Retinal pigment epithelial cell (primary cell): ENCODE measurements around the gene LILRB2.
"Not testable (repeated sequence)": the region's sequence is repeated elsewhere in the genome, so short reads cannot be mapped to it uniquely, and the experiment has no call there.

Experiments used
- DNase-seq: peaks from one replicate; pipeline ENCODE4 v3.0.0-alpha.2; 2010; ENCODE audit warnings: low read depth
- H3K4me3 ChIP-seq: 2 replicates; pipeline ENCODE4 v1.5.1; 2011; ENCODE audit warnings: mild to moderate bottlenecking, low read length, control low read depth, moderate library complexity
- CTCF ChIP-seq: conservative IDR thresholded peaks from 2 replicates; pipeline ENCODE4 v1.5.1; 2011; ENCODE audit warnings: low read depth, low read length, control low read depth, inconsistent platforms

LILRB2 gene

GRCh38 chr19:54287456-54287855, 6.5 kb upstream of the LILRB2 start:
- H3K4me3 ChIP-seq: no peak overlapping the region
- no peak for TF ChIP-seq CTCF
- DNase-seq: no peak

GRCh38 chr19:54286283-54286682, 5.4 kb upstream of the LILRB2 start:
- H3K4me3 ChIP-seq, DNase-seq: not testable (repeated sequence)

GRCh38 chr19:54285427-54286056, 4.6 kb upstream of the LILRB2 start:
- DNase-seq, H3K4me3 ChIP-seq: not testable (repeated sequence)

- no peak for DNase-seq
- no peak overlapping the region for H3K4me3 ChIP-seq
- no peak for TF ChIP-seq CTCF
Measured at GRCh38 chr19:54282686-54283470, 2.0 kb upstream of the LILRB2 start.

- not testable (repeated sequence) for DNase-seq, H3K4me3 ChIP-seq
Measured at GRCh38 chr19:54281729-54282075, 792 bp upstream of the LILRB2 start.

- H3K4me3 ChIP-seq, DNase-seq: not testable (repeated sequence)
Measured at GRCh38 chr19:54280441-54280840, 469 bp downstream of the LILRB2 start.

- not testable (repeated sequence) for H3K4me3 ChIP-seq, DNase-seq
Measured at GRCh38 chr19:54280025-54280424, 885 bp downstream of the LILRB2 start.

- no peak for DNase-seq
- TF ChIP-seq CTCF: no peak
- no peak overlapping the region for H3K4me3 ChIP-seq
Measured at GRCh38 chr19:54279406-54279962, 1.4 kb downstream of the LILRB2 start.

GRCh38 chr19:54278571-54279195, 2.2 kb downstream of the LILRB2 start:
- DNase-seq, H3K4me3 ChIP-seq: not testable (repeated sequence)

GRCh38 chr19:54278056-54278455, 2.9 kb downstream of the LILRB2 start:
- DNase-seq, H3K4me3 ChIP-seq: not testable (repeated sequence)

- DNase-seq, H3K4me3 ChIP-seq: not testable (repeated sequence)
Measured at GRCh38 chr19:54277111-54277615, 3.7 kb downstream of the LILRB2 start.
